Ascending aorta (tissue), 2 donors: ENCODE results near the gene PRSS27. TPM values are rescaled to one million over a fixed set of nuclear protein-coding genes. Genes with fewer than 3 reads are reported as not detected.

Experiments
- DNase-seq, 2 donors: peaks; one replicate each; pipeline ENCODE4 v3.0.0-alpha.2; 2019; ENCODE audit warnings: low spot score in 2 of 2
- H3K27ac ChIP-seq, 2 donors: fragments of 200-600 bp; sonication (generic); one replicate each; pipeline ENCODE4 v1.5.1; 2016 to 2017; ENCODE audit warnings: mild to moderate bottlenecking in 1 of 2
- H3K27me3 ChIP-seq: fragments of 200-600 bp; sonication (generic); one replicate; pipeline ENCODE4 v1.5.1; 2017
- H3K36me3 ChIP-seq, 2 donors: fragments of 200-600 bp; sonication (generic); one replicate each; pipeline ENCODE4 v1.5.1; 2016
- H3K4me1 ChIP-seq, 2 donors: fragments of 200-600 bp; sonication (generic); one replicate each; pipeline ENCODE4 v1.5.1; 2016 to 2017; ENCODE audit warnings: mild to moderate bottlenecking in 1 of 2
- H3K4me3 ChIP-seq, 2 donors: fragments of 200-600 bp; sonication (generic); one replicate each; pipeline ENCODE4 v1.5.1; 2016 to 2017; ENCODE audit warnings: mild to moderate bottlenecking in 1 of 2
- H3K9me3 ChIP-seq, 2 donors: fragments of 200-600 bp; sonication (generic); one replicate each; pipeline ENCODE4 v1.5.1; 2016
- intact Hi-C: fragments of 100-400 bp; cut with DNase I; formaldehyde crosslinking; loops from one replicate; pipeline ENCODE4 v1.15.1; 2023
- total RNA-seq: library from RNA; depleted of rRNA; stranded (reverse); fragments of >200 nt; gene quantifications from one replicate; pipeline ENCODE4 v1.1.0, GENCODE V29; 2016
- TF ChIP-seq, protein P1 (sequence below), 3 experiments: fragments of 200-600 bp in 2 of 3; fragments of 450-650 bp in 1 of 3; sonication (generic) in 2 of 3; IDR thresholded peaks; one replicate each; pipeline ENCODE4 v1.5.1; 2016 to 2019; ENCODE audit warnings: antibody characterized with exemption in 3 of 3, mild to moderate bottlenecking in 1 of 3, moderate library complexity in 1 of 3

PRSS27 gene
- total RNA-seq, 1 donor from 2014 or later: not detected

DNA sequence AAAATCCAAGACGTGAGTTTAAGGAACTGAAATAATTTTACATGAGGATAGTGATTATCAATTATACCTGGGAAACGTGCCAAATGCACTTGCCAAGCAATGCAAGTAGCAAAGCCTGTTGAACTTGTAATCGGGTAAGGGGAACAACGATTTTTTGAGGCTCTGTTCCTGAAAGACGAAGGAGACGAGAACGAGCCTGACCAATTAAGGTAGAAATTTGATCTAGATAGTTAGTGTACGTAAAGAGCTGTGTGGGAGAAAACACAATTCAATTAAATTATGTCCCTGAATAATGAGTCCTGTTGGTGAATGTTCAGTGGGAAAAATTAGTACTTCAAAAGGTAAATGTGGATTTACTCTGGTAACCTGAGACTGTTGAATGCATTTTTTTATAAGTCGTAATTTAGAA, 55.4 kb downstream of the PRSS27 start:
- intact Hi-C loops: no loop called here
- Histone ChIP-seq H3K9me3 (no peaks in the 10 kb centered on the region), H3K36me3 (peaks cover 0 to 14% of the 10 kb centered on the region in 2 donors), H3K27ac (no peak overlapping the region), H3K4me1 (no peaks in the 10 kb centered on the region), H3K27me3 (no peaks in the 10 kb centered on the region), H3K4me3 (no peak overlapping the region)
- TF ChIP-seq, protein P1, sequence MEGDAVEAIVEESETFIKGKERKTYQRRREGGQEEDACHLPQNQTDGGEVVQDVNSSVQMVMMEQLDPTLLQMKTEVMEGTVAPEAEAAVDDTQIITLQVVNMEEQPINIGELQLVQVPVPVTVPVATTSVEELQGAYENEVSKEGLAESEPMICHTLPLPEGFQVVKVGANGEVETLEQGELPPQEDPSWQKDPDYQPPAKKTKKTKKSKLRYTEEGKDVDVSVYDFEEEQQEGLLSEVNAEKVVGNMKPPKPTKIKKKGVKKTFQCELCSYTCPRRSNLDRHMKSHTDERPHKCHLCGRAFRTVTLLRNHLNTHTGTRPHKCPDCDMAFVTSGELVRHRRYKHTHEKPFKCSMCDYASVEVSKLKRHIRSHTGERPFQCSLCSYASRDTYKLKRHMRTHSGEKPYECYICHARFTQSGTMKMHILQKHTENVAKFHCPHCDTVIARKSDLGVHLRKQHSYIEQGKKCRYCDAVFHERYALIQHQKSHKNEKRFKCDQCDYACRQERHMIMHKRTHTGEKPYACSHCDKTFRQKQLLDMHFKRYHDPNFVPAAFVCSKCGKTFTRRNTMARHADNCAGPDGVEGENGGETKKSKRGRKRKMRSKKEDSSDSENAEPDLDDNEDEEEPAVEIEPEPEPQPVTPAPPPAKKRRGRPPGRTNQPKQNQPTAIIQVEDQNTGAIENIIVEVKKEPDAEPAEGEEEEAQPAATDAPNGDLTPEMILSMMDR (IDR thresholded peaks at IDR 0.05): no peak
- no peak for DNase-seq

DNA sequence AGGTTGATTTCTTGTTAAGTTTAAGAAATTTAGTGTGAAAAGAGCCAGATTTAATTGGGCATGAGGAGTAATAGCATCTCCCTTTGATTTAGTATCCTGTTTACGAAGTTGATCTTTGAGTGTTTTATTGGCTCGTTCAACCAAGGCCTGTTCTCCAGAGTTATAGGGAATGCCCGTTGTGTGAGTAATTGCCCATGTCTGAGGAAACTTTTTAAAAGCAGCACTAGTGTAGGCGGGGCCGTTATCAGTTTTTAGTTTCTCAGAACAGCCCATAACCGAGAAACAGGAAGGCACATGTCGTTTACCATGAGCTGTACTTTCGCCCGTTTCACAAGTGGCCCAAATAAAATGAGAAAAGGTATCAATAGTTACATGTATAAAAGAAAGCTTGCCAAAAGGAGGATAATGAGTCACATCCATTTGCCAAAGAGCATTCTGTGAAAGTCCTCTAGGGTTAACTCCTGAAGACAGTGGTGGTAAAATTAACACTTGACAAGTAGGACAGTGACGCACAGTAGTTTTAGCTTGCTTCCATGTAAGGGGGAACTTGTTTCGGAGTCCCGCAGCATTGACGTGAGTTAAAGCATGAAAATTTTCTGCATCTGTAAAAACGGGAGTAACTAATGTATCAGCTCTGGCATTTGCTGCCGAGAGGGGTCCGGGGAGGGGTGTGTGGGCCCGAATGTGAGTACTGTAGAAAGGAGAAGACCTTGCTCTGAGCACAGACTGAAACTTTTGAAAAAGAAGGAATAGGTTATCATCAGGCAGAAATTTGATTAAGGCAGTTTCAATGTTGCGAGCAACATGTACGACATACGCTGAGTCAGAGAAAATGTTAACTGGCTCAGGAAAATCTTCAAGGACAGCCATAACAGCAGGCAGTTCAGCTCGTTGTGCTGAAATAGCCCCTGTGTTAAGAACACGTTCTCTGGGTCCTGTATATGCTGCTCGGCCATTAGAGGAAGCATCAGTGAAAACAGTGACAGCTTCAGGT, 56.2 kb downstream of the PRSS27 start:
- H3K4me3 ChIP-seq: no peak overlapping the region
- DNase-seq: no peak

More for the DNA sequence above, 56.2 kb downstream of the PRSS27 start:
- Histone ChIP-seq H3K9me3 (no peaks in the 10 kb centered on the region), H3K27me3 (no peaks in the 10 kb centered on the region), H3K4me1 (no peaks in the 10 kb centered on the region), H3K27ac (peak overlapping the region in 1 of 2 donors; percentile 32), H3K36me3 (peaks cover 0 to 14% of the 10 kb centered on the region in 2 donors)
- TF ChIP-seq, protein P1 (IDR thresholded peaks at IDR 0.05): no peak
- intact Hi-C loops: no loop called here

Other genes with a start within 250 kb of the PRSS27 start
- gene NTN3, start 248.9 kb downstream of the PRSS27 start, total RNA-seq: not detected
- 22.5 TPM for gene TBC1D24, start 245.1 kb downstream of the PRSS27 start, total RNA-seq
- 91.9 TPM for gene ATP6V0C, start 206.3 kb downstream of the PRSS27 start, total RNA-seq
- gene AMDHD2, start 199.9 kb downstream of the PRSS27 start, total RNA-seq: 16.1 TPM
- not detected for gene CEMP1, start 188.8 kb downstream of the PRSS27 start, total RNA-seq
- gene PDPK1, start 182.2 kb downstream of the PRSS27 start, total RNA-seq: 23.2 TPM
- 10.5 TPM for gene KCTD5, start 37.7 kb downstream of the PRSS27 start, total RNA-seq
- 359 TPM for gene SRRM2, start 32.4 kb upstream of the PRSS27 start, total RNA-seq
- gene ELOB, start 57.1 kb upstream of the PRSS27 start, total RNA-seq: 1,184 TPM
- gene PRSS33, start 67.3 kb upstream of the PRSS27 start, total RNA-seq: 15.4 TPM
- gene PRSS41, start 78.2 kb upstream of the PRSS27 start, total RNA-seq: not detected
- not detected for gene PRSS21, start 97.0 kb upstream of the PRSS27 start, total RNA-seq
- not detected for gene ZG16B, start 110.1 kb upstream of the PRSS27 start, total RNA-seq
- not detected for gene PRSS22, start 137.9 kb upstream of the PRSS27 start, total RNA-seq
- gene FLYWCH2, start 163.0 kb upstream of the PRSS27 start, total RNA-seq: 109 TPM
- gene FLYWCH1, start 191.7 kb upstream of the PRSS27 start, total RNA-seq: 74.3 TPM
- gene KREMEN2, start 244.1 kb upstream of the PRSS27 start, total RNA-seq: not detected
- gene PAQR4, start 249.1 kb upstream of the PRSS27 start, total RNA-seq: 9.2 TPM